ENCODE results near the gene DHX58. TPM values are rescaled to one million over a fixed set of nuclear protein-coding genes. Genes with fewer than 3 reads are reported as not detected.

DHX58 gene
- total and polyA plus RNA-seq, 2 donors (not counting 1 experiment from before 2014, with no cell fraction given), result 39.7 to 57.6 TPM

GRCh38 chr17:42071810-42072209, 40.7 kb downstream of the DHX58 start:
- intact Hi-C loops (cut with micrococcal nuclease), result no loop called here
- no peak for ATAC-seq (ENCODE audit: low read depth)
- Histone ChIP-seq H3K27ac (ENCODE audit: low read length in 2 of 2) (no peak overlapping the region), H2AFZ (ENCODE audit: insufficient read depth, low read depth, low read length, poor library complexity, severe bottlenecking) (peak overlapping the region; percentile 38), H4K20me1 (ENCODE audit: control insufficient read depth, insufficient read depth, low read length, poor library complexity, severe bottlenecking) (no peaks in the 10 kb centered on the region), H3K9me3 (ENCODE audit: control extremely low read depth in 1 of 3, control insufficient read depth in 2 of 3, insufficient read depth in 1 of 3, low read length in 2 of 3) (no peaks in the 10 kb centered on the region), H3K27me3 (replicated peaks in 1 of 4; ENCODE audit: control extremely low read depth in 1 of 4, control insufficient read depth in 3 of 4, insufficient read depth in 4 of 4, low read length in 3 of 4) (peaks cover 0 to 36% (median 9%) of the 10 kb centered on the region in 4 experiments), H3K4me1 (ENCODE audit: control insufficient read depth in 2 of 2, insufficient read depth in 2 of 2, low read length in 2 of 2) (peaks cover 17 to 20% of the 10 kb centered on the region in 2 donors), H3K4me3 (ENCODE audit: control extremely low read depth in 1 of 5, extremely low read depth in 1 of 5, insufficient read depth in 1 of 5, low read depth in 2 of 5, low read length in 4 of 5) (peak overlapping the region in 2 of 5 experiments; percentile 20 to 52), H3K4me2 (replicated peaks; ENCODE audit: low read depth, low read length, poor library complexity, severe bottlenecking) (peak overlapping the region; percentile 84), H3K36me3 (replicated peaks in 1 of 2; ENCODE audit: control extremely low read depth in 1 of 2, control insufficient read depth in 1 of 2, extremely low read depth in 1 of 2, insufficient read depth in 2 of 2, low read length in 1 of 2) (no peaks in the 10 kb centered on the region), H3K9ac (ENCODE audit: low read length) (peak overlapping the region; percentile 53), H3K79me2 (ENCODE audit: control insufficient read depth, insufficient read depth, low read length) (no peaks in the 10 kb centered on the region)
- Mint-ChIP-seq H3K4me3 (peak overlapping the region; percentile 65), H3K27me3 (peaks cover 10% of the 10 kb centered on the region), H3K9me3 (ENCODE audit: insufficient read depth) (no peaks in the 10 kb centered on the region), H3K27ac (no peak overlapping the region), H3K4me1 (peaks cover 12% of the 10 kb centered on the region)
- ChIA-PET CTCF (interaction anchor here (1.1 to 1.9 kb wide), 3 partner anchors 44 to 48 kb away, joined by 4 to 8 read pairs (median 4); no protein-coding TSS in a partner anchor), POLR2A (no interaction called here)
- WGBS (ENCODE audit: insufficient coverage), result no CpG with 5 or more reads among the region's 3 CpGs
- no peak for DNase-seq
- TF ChIP-seq EZH2 (IDR thresholded peaks at IDR 0.05; ENCODE audit: borderline replicate concordance, insufficient read depth, low read depth, low read length, poor library complexity, severe bottlenecking), result no peak
- no peak for TF ChIP-seq CTCF (IDR thresholded peaks at IDR 0.05)

GRCh38 chr17:42068979-42069378, 43.5 kb downstream of the DHX58 start:
- Mint-ChIP-seq H3K4me3 (no peak overlapping the region), H3K27me3 (peaks cover 7% of the 10 kb centered on the region), H3K4me1 (peaks cover 19% of the 10 kb centered on the region), H3K9me3 (ENCODE audit: insufficient read depth) (no peaks in the 10 kb centered on the region), H3K27ac (no peak overlapping the region)
- H2AFZ ChIP-seq (ENCODE audit: insufficient read depth, low read depth, low read length, poor library complexity, severe bottlenecking), result no peak overlapping the region
- H3K27me3 ChIP-seq (replicated peaks in 1 of 4; ENCODE audit: control extremely low read depth in 1 of 4, control insufficient read depth in 3 of 4, insufficient read depth in 4 of 4, low read length in 3 of 4), result peaks cover 0 to 33% (median 9%) of the 10 kb centered on the region in 4 experiments
- TF ChIP-seq CTCF (IDR thresholded peaks at IDR 0.05) (no peak), EZH2 (IDR thresholded peaks at IDR 0.05; ENCODE audit: borderline replicate concordance, insufficient read depth, low read depth, low read length, poor library complexity, severe bottlenecking) (no peak)
- H3K36me3 ChIP-seq (replicated peaks in 1 of 2; ENCODE audit: control extremely low read depth in 1 of 2, control insufficient read depth in 1 of 2, extremely low read depth in 1 of 2, insufficient read depth in 2 of 2, low read length in 1 of 2), result no peaks in the 10 kb centered on the region
- H3K27ac ChIP-seq (ENCODE audit: low read length in 2 of 2), result no peak overlapping the region
- no peak for DNase-seq
- no peak overlapping the region for H3K9ac ChIP-seq (ENCODE audit: low read length)
- POLR2A ChIA-PET, result interaction anchor here (0.5 kb wide), 1 partner anchor 96 kb away, joined by 3 read pairs; no protein-coding TSS in a partner anchor
- no peaks in the 10 kb centered on the region for H3K9me3 ChIP-seq (ENCODE audit: control extremely low read depth in 1 of 3, control insufficient read depth in 2 of 3, insufficient read depth in 1 of 3, low read length in 2 of 3)
- H3K4me2 ChIP-seq (replicated peaks; ENCODE audit: low read depth, low read length, poor library complexity, severe bottlenecking), result no peak overlapping the region
- H3K79me2 ChIP-seq (ENCODE audit: control insufficient read depth, insufficient read depth, low read length), result no peaks in the 10 kb centered on the region
- 96% methylated on average over 3 of the region's 3 CpGs for WGBS (ENCODE audit: insufficient coverage)
- intact Hi-C loops (cut with micrococcal nuclease), result no loop called here
- ATAC-seq (ENCODE audit: low read depth), result no peak
- peaks cover 25 to 28% of the 10 kb centered on the region in 2 donors for H3K4me1 ChIP-seq (ENCODE audit: control insufficient read depth in 2 of 2, insufficient read depth in 2 of 2, low read length in 2 of 2)
- H4K20me1 ChIP-seq (ENCODE audit: control insufficient read depth, insufficient read depth, low read length, poor library complexity, severe bottlenecking), result no peaks in the 10 kb centered on the region
- no peak overlapping the region for H3K4me3 ChIP-seq (ENCODE audit: control extremely low read depth in 1 of 5, extremely low read depth in 1 of 5, insufficient read depth in 1 of 5, low read depth in 2 of 5, low read length in 4 of 5)
- CTCF ChIA-PET, result interaction anchor here (0.8 to 6.9 kb wide), 9 partner anchors 11 to 105 kb away, joined by 3 to 89 read pairs (median 7); partner anchors contain the start of genes CNP, DHX58, KAT2A and NKIRAS2
